K562 (cell line): ENCODE data around the gene INPP5K. TPM values are rescaled to one million over a fixed set of nuclear protein-coding genes. Genes with fewer than 3 reads are reported as not detected.

Experiments
- FOSL1 ChIP-seq: fragments of 200-800 bp; sonication (Bioruptor generic); conservative IDR thresholded peaks from 2 replicates; pipeline ENCODE4 v1.6.1; 2016; ENCODE audit warnings: missing genetic modification characterization, missing compliant biosample characterization
- KDM5B ChIP-seq: fragments of 200-600 bp; sonication (generic); IDR thresholded peaks from 2 replicates; pipeline ENCODE4 v1.6.1; 2012; ENCODE audit warnings: low read depth, mild to moderate bottlenecking, moderate library complexity, low read length, control low read depth, inconsistent platforms; ENCODE audit not compliant: insufficient replicate concordance
- NONO ChIP-seq, 2 experiments: fragments of 200-400 bp in 1 of 2; fragments of 450-650 bp in 1 of 2; formaldehyde crosslinking in 1 of 2; IDR thresholded peaks; 2 replicates each; pipeline ENCODE4 v1.6.1; 2017; ENCODE audit warnings: low read depth in 2 of 2, mild to moderate bottlenecking in 2 of 2, moderate library complexity in 2 of 2, low read length in 1 of 2
- PTTG1 ChIP-seq: fragments of 450-650 bp; IDR thresholded peaks from 2 replicates; pipeline ENCODE4 v1.6.1; 2016; ENCODE audit warnings: low read depth, mild to moderate bottlenecking, missing genetic modification characterization, missing compliant biosample characterization
- RUNX1 ChIP-seq: sonication (generic); IDR thresholded peaks from 2 replicates; pipeline ENCODE4 v1.6.1; 2016; ENCODE audit warnings: antibody characterized with exemption, low read depth
- SMAD4 ChIP-seq: fragments of 250-450 bp; sonication (Bioruptor Pico); conservative IDR thresholded peaks from 2 replicates; pipeline ENCODE4 v1.8.0; 2021; ENCODE audit warnings: inconsistent platforms, mild to moderate bottlenecking, moderate library complexity
- TRIM28 ChIP-seq: fragments of 450-650 bp; IDR thresholded peaks from 2 replicates; pipeline ENCODE4 v1.6.1; 2017
- ZNF232 ChIP-seq: sonication (generic); formaldehyde crosslinking; IDR thresholded peaks from 2 replicates; pipeline ENCODE4 v1.8.0; 2022; ENCODE audit warnings: mild to moderate bottlenecking, missing genetic modification reagents
- polyA plus RNA-seq, 8 experiments: library from polyadenylated mRNA; depleted of rRNA in 4 of 8; stranded (reverse) in 5 of 8; unstranded in 3 of 8; fragments of >200 nt; fragmentation: Nextera tagmentation in 2 of 8; fragmentation: Illumina TruSeq in 1 of 8; extraction: Ambion mirVana in 2 of 8; extraction: Trizol in 1 of 8; gene quantifications; 2 replicates each; pipeline versions ENCODE4 v1.2.1 to v1.2.3, GENCODE V29; 2011 to 2014; ENCODE audit warnings: inconsistent platforms in 1 of 8, missing spikeins in 1 of 8
- total RNA-seq, 7 experiments: library from RNA; depleted of rRNA in 6 of 7; stranded (reverse); fragments of >200 nt in 6 of 7; fragmentation: Illumina TruSeq in 2 of 7; extraction: Trizol in 2 of 7; gene quantifications; 2 replicates each; pipeline versions ENCODE4 v1.2.1 to v1.2.3, GENCODE V29; 2011 to 2021; ENCODE audit warnings: low replicate concordance in 1 of 7
- TF ChIP-seq, protein P1 (sequence below): fragments of 450-650 bp; IDR thresholded peaks from 2 replicates; pipeline ENCODE4 v1.6.1; 2016; ENCODE audit warnings: low read depth
- TF ChIP-seq, protein P2 (sequence below): sonication (generic); formaldehyde crosslinking; IDR thresholded peaks from 2 replicates; pipeline ENCODE4 v1.8.0; 2022; ENCODE audit warnings: mild to moderate bottlenecking, missing genetic modification reagents
- TF ChIP-seq, protein P3 (sequence below), 2 experiments: IDR thresholded peaks; 2 replicates each; pipeline ENCODE4 v1.6.1; 2011; ENCODE audit warnings: borderline replicate concordance in 1 of 2, control low read depth in 1 of 2, low read depth in 1 of 2, low read length in 1 of 2, mild to moderate bottlenecking in 1 of 2, mixed read lengths in 1 of 2, moderate library complexity in 1 of 2; ENCODE audit not compliant: insufficient read depth in 1 of 2, insufficient read length in 1 of 2, poor library complexity in 1 of 2, severe bottlenecking in 1 of 2; ENCODE audit errors: extremely low read depth in 1 of 2

Gene INPP5K
- total and polyA plus RNA-seq, 9 of the 15 experiments (the other 6 are each of a cell fraction or from before 2014, with no cell fraction given): 0.63 to 15.1 (median 10.1) TPM

DNA sequence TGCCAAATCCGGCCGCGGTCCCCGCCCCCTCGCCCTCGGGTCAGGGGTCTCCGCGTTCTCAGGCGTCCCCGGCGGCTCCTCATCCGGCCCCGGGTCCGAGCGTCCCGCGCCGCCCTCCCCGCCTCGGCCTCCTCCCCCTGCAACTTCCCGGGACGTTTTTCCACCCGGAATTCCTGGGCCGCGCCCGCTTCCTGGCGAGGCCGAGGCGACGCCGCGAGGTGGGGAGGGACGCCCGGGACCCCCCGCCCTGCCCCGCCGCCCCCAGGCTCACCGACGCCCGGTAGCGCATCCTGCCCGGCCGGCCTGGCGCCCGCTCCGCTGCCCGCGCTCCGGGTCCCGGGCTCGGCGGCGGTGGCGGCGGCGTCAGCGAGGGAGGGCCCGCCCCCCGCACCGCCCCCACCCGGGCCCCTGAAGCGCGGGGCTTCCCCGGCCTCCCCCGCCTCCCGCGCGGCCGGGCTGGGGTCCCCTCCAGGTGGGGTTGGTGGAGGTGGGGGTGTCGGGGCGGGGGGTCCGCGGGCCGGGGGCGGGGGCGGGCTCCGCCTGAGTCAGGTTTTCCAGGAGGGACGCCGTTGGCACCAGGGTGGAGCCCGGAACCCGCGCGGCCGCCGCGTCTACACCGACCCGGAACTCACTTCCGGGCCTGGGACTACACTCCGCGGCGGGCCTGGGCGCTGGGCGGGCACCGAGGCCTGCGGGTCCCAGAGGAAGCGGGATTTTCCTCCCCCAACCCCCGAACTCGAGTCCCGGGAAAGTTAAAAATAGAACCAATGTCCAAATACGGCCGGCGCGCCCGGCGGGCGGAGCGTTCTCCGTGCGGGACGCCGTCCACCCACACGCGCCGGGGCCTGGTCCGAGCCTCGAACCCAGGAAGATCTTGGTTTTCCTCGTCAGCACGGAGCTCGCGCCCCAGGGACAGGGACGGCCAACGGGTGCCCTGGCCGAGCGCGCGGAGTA, 30.7 kb downstream of the INPP5K start (continued):
- TF ChIP-seq, protein P1, sequence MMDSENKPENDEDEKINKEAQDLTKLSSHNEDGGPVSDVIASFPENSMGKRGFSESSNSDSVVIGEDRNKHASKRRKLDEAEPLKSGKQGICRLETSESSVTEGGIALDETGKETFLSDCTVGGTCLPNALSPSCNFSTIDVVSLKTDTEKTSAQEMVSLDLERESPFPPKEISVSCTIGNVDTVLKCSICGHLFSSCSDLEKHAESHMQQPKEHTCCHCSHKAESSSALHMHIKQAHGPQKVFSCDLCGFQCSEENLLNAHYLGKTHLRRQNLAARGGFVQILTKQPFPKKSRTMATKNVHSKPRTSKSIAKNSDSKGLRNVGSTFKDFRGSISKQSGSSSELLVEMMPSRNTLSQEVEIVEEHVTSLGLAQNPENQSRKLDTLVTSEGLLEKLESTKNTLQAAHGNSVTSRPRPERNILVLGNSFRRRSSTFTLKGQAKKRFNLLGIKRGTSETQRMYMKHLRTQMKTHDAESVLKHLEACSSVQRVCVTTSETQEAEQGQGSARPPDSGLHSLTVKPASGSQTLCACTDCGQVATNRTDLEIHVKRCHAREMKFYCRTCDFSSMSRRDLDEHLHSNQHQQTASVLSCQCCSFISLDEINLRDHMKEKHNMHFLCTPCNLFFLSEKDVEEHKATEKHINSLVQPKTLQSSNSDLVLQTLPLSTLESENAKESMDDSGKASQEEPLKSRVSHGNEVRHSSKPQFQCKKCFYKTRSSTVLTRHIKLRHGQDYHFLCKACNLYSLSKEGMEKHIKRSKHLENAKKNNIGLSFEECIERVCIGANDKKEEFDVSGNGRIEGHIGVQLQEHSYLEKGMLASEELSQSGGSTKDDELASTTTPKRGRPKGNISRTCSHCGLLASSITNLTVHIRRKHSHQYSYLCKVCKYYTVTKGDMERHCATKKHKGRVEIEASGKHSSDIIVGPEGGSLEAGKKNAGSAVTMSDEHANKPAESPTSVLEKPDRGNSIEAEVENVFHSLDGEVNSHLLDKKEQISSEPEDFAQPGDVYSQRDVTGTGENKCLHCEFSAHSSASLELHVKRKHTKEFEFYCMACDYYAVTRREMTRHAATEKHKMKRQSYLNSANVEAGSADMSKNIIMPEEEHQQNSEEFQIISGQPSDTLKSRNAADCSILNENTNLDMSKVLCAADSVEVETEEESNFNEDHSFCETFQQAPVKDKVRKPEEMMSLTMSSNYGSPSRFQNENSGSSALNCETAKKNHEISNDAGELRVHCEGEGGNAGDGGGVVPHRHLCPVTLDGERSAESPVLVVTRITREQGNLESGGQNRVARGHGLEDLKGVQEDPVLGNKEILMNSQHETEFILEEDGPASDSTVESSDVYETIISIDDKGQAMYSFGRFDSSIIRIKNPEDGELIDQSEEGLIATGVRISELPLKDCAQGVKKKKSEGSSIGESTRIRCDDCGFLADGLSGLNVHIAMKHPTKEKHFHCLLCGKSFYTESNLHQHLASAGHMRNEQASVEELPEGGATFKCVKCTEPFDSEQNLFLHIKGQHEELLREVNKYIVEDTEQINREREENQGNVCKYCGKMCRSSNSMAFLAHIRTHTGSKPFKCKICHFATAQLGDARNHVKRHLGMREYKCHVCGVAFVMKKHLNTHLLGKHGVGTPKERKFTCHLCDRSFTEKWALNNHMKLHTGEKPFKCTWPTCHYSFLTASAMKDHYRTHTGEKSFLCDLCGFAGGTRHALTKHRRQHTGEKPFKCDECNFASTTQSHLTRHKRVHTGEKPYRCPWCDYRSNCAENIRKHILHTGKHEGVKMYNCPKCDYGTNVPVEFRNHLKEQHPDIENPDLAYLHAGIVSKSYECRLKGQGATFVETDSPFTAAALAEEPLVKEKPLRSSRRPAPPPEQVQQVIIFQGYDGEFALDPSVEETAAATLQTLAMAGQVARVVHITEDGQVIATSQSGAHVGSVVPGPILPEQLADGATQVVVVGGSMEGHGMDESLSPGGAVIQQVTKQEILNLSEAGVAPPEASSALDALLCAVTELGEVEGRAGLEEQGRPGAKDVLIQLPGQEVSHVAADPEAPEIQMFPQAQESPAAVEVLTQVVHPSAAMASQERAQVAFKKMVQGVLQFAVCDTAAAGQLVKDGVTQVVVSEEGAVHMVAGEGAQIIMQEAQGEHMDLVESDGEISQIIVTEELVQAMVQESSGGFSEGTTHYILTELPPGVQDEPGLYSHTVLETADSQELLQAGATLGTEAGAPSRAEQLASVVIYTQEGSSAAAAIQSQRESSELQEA: peak; percentile 60; the same call in 1 of the 2 replicates
- TF ChIP-seq TRIM28 (no peak), NONO (IDR thresholded peaks at IDR 0.05; ENCODE audit: low read depth in 2 of 2, low read length in 1 of 2) (0 out of 4 replicates have a peak, but pooled peaks of 1 of the 2 experiments have one; percentile 62), PTTG1 (tag) (no peak), FOSL1 (tag) (peak; percentile 57; the same call in 1 of the 2 replicates), SMAD4 (peak; percentile 32; the same call in 1 of the 2 replicates), RUNX1 (no peak), KDM5B (peak; percentile 15), ZNF232 (no peak)
- TF ChIP-seq, protein P2, sequence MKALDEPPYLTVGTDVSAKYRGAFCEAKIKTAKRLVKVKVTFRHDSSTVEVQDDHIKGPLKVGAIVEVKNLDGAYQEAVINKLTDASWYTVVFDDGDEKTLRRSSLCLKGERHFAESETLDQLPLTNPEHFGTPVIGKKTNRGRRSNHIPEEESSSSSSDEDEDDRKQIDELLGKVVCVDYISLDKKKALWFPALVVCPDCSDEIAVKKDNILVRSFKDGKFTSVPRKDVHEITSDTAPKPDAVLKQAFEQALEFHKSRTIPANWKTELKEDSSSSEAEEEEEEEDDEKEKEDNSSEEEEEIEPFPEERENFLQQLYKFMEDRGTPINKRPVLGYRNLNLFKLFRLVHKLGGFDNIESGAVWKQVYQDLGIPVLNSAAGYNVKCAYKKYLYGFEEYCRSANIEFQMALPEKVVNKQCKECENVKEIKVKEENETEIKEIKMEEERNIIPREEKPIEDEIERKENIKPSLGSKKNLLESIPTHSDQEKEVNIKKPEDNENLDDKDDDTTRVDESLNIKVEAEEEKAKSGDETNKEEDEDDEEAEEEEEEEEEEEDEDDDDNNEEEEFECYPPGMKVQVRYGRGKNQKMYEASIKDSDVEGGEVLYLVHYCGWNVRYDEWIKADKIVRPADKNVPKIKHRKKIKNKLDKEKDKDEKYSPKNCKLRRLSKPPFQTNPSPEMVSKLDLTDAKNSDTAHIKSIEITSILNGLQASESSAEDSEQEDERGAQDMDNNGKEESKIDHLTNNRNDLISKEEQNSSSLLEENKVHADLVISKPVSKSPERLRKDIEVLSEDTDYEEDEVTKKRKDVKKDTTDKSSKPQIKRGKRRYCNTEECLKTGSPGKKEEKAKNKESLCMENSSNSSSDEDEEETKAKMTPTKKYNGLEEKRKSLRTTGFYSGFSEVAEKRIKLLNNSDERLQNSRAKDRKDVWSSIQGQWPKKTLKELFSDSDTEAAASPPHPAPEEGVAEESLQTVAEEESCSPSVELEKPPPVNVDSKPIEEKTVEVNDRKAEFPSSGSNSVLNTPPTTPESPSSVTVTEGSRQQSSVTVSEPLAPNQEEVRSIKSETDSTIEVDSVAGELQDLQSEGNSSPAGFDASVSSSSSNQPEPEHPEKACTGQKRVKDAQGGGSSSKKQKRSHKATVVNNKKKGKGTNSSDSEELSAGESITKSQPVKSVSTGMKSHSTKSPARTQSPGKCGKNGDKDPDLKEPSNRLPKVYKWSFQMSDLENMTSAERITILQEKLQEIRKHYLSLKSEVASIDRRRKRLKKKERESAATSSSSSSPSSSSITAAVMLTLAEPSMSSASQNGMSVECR: no peak
- TF ChIP-seq, protein P3, sequence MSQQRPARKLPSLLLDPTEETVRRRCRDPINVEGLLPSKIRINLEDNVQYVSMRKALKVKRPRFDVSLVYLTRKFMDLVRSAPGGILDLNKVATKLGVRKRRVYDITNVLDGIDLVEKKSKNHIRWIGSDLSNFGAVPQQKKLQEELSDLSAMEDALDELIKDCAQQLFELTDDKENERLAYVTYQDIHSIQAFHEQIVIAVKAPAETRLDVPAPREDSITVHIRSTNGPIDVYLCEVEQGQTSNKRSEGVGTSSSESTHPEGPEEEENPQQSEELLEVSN (IDR thresholded peaks at IDR 0.05; ENCODE audit: borderline replicate concordance in 1 of 2, extremely low read depth in 1 of 2, insufficient read depth in 1 of 2, insufficient read length in 1 of 2, low read depth in 1 of 2, low read length in 1 of 2, poor library complexity in 1 of 2, severe bottlenecking in 1 of 2): no peak
